BLaER1 (cell line): ENCODE data around the gene ZNF217.
A peak's percentile ranks its signal among the peaks of the same experiment; 100 is the strongest.
"Not testable (repeated sequence)": the region's sequence is repeated elsewhere in the genome, so short reads cannot be mapped to it uniquely, and the experiment has no call there.

Experiments used
- H3K27ac ChIP-seq: shearing (Covaris generic); formaldehyde crosslinking; 2 replicates; pipeline ENCODE4 v1.8.1; 2022
- H3K27me3 ChIP-seq: shearing (Covaris generic); formaldehyde crosslinking; 2 replicates; pipeline ENCODE4 v1.8.1; 2022
- H3K36me3 ChIP-seq: shearing (Covaris generic); formaldehyde crosslinking; 2 replicates; pipeline ENCODE4 v1.8.1; 2022
- H3K4me1 ChIP-seq: shearing (Covaris generic); formaldehyde crosslinking; 2 replicates; pipeline ENCODE4 v1.8.1; 2022
- H3K4me2 ChIP-seq: shearing (Covaris generic); formaldehyde crosslinking; 2 replicates; pipeline ENCODE4 v1.8.1; 2022
- H3K4me3 ChIP-seq: shearing (Covaris generic); formaldehyde crosslinking; 2 replicates; pipeline ENCODE4 v1.8.1; 2022
- H3K9ac ChIP-seq: shearing (Covaris generic); formaldehyde crosslinking; 2 replicates; pipeline ENCODE4 v1.8.1; 2022
- H3K9me3 ChIP-seq: shearing (Covaris generic); formaldehyde crosslinking; 2 replicates; pipeline ENCODE4 v1.8.1; 2022
- H4K20me1 ChIP-seq: shearing (Covaris generic); formaldehyde crosslinking; 2 replicates; pipeline ENCODE4 v1.8.1; 2022
- Cebpa-rat ChIP-seq: shearing (Covaris generic); IDR thresholded peaks from 2 replicates; pipeline ENCODE4 v1.8.1; 2022

The ZNF217 gene

DNA sequence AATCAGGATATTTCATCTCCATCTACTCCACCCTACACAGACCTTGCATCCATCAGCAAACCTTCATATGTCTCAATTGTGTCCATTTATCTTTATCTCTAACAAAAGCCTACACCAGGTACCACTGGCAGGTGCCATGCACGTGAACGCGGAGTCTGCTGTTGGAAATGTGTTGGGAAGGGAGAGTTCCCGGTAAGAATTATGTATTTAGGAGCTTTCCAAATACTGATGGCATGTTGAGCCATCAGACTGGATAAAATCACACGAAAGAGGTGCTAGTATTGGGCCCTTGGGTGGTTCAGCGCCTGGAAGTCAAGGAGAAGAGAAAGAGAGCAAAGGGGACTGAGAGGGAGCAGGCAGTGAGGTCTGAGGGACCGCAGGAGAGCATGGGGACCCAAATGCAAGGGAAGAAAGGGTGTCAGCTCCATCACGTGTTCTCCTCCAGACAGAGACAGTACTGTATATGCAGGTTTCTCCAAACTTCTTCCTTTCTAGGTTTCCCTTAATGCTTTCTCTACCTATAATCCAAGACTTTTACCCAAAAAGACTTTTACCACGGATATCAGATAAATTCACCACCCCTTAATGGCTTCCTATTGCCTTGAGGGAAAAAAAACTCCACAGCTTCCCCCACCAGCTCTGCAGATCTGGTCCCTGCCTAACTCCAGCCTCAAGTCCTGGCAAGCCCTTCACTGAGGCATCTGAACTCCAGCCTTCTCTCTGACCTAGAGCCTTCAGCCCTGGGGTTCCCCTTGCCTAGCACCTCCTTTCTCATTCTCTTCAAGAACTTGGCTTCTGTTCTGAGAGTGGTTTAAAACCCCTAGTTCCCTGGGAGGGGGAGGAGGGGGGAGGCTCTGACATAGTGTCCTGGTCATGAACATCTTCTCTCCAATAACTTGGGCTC lies 4.8 kb upstream of the ZNF217 start:
- H3K27ac ChIP-seq: no peak overlapping the region
- H3K4me1 ChIP-seq: peaks cover 32% of the 10 kb centered on the region
- H3K36me3 ChIP-seq: no peaks in the 10 kb centered on the region
- no peak overlapping the region for H3K4me2 ChIP-seq
- no peak for TF ChIP-seq Cebpa-rat
- H3K27me3 ChIP-seq: no peaks in the 10 kb centered on the region
- H3K9me3 ChIP-seq: no peaks in the 10 kb centered on the region
- H4K20me1 ChIP-seq: no peaks in the 10 kb centered on the region
- H3K9ac ChIP-seq: no peak overlapping the region
- H3K4me3 ChIP-seq: no peak overlapping the region

- Histone ChIP-seq H3K9ac (no peak overlapping the region), H3K27ac (no peak overlapping the region), H3K4me3 (no peak overlapping the region), H3K9me3 (no peaks in the 10 kb centered on the region), H3K4me2 (no peak overlapping the region), H4K20me1 (no peaks in the 10 kb centered on the region), H3K27me3 (no peaks in the 10 kb centered on the region), H3K36me3 (no peaks in the 10 kb centered on the region), H3K4me1 (peaks cover 32% of the 10 kb centered on the region)
- no peak for TF ChIP-seq Cebpa-rat
Observed at GRCh38 chr20:53597521-53598120, 4.0 kb upstream of the ZNF217 start.

- H3K36me3 ChIP-seq: no peaks in the 10 kb centered on the region
- H3K27me3 ChIP-seq: no peaks in the 10 kb centered on the region
- no peak overlapping the region for H3K9ac ChIP-seq
- H3K4me3 ChIP-seq: no peak overlapping the region
- no peak overlapping the region for H3K27ac ChIP-seq
- TF ChIP-seq Cebpa-rat: no peak
- H3K4me2 ChIP-seq: peak overlapping the region; percentile 88
- H4K20me1 ChIP-seq: no peaks in the 10 kb centered on the region
- H3K4me1 ChIP-seq: peaks cover 32% of the 10 kb centered on the region
- no peaks in the 10 kb centered on the region for H3K9me3 ChIP-seq
Observed at GRCh38 chr20:53597030-53597482, 3.4 kb upstream of the ZNF217 start.

DNA sequence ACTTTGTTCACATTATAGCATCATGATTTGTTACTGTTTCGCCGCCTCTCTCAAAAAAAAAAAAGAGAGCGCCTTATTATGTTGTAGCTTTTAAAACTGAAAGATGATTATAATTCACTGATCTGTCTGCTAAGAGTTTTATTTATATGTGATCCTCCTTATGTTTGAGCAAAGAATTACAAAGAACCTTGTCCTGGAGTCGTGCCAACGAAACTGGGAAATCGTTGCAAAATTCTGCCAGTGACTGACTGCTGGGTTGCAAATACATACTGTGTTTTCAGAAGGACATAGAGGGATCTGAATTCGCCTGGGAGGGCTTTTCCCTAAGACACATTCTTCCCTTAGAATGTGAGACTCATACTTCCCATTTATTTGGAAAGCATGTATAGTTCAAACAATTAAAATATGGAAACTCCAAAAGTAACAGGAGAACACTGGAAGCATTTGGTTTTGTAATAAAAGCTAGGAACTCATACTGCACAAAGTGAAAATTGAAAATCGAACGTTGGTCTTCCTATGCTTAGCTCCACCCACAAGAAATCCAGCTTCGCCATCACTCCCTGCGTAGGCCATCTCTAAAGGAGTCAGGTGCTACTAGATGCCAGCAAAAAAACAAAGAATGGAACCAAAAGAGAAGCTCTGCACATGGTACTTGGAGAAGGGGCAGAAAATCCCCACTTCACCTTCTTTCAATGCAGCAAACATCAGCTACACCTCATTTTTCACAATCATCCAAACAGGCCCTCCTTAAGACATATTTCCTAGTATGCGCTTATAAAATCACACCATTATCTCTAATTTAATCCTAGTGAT lies 2.8 kb upstream of the ZNF217 start:
- not testable (repeated sequence) for H3K27ac ChIP-seq, H3K9ac ChIP-seq, H3K36me3 ChIP-seq, H3K9me3 ChIP-seq, H3K4me3 ChIP-seq, H4K20me1 ChIP-seq, H3K27me3 ChIP-seq
- H3K4me1 ChIP-seq: peaks cover 32% of the 10 kb centered on the region
- H3K4me2 ChIP-seq: peak overlapping the region; percentile 88

- not testable (repeated sequence) for H3K27me3 ChIP-seq, H4K20me1 ChIP-seq, H3K9me3 ChIP-seq, H3K36me3 ChIP-seq, H3K9ac ChIP-seq, H3K27ac ChIP-seq, H3K4me3 ChIP-seq
- peak overlapping the region; percentile 88 for H3K4me2 ChIP-seq
- peaks cover 32% of the 10 kb centered on the region for H3K4me1 ChIP-seq
Observed at GRCh38 chr20:53595742-53596141, 2.1 kb upstream of the ZNF217 start.

DNA sequence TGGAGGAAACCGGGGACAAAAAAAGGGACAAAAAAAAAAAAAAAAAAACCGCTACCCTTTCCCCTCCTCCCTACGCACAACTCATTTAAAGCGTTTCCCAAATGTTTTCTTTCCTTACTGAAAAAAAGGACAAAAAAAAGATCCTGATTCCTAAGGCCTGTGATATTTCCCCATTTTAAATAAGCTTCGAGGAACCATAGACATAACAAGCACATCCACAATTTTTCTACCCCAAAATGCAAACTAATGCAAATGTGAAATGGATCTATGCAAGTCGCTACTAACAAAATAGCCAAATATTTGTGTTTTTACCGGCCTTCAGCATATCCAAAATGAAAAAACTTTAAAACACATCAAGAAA lies 1.4 kb upstream of the ZNF217 start:
- Histone ChIP-seq H3K9me3 (no peaks in the 10 kb centered on the region), H3K4me3 (peak overlapping the region; percentile 75), H3K9ac (peak overlapping the region; percentile 88), H3K4me1 (peaks cover 32% of the 10 kb centered on the region), H3K4me2 (peak overlapping the region; percentile 88), H4K20me1 (no peaks in the 10 kb centered on the region), H3K36me3 (no peaks in the 10 kb centered on the region), H3K27ac (peak overlapping the region; percentile 89), H3K27me3 (no peaks in the 10 kb centered on the region)
- no peak for TF ChIP-seq Cebpa-rat

GRCh38 chr20:53594068-53595017 lies 704 bp upstream of the ZNF217 start:
- TF ChIP-seq Cebpa-rat: no peak
- peak overlapping the region; percentile 98 for H3K9ac ChIP-seq
- peak overlapping the region; percentile 88 for H3K4me2 ChIP-seq
- peak overlapping the region; percentile 96 for H3K4me3 ChIP-seq
- H3K4me1 ChIP-seq: peaks cover 32% of the 10 kb centered on the region
- H3K27me3 ChIP-seq: no peaks in the 10 kb centered on the region
- peak overlapping the region; percentile 98 for H3K27ac ChIP-seq
- H3K9me3 ChIP-seq: no peaks in the 10 kb centered on the region
- H3K36me3 ChIP-seq: no peaks in the 10 kb centered on the region
- H4K20me1 ChIP-seq: no peaks in the 10 kb centered on the region

- H3K27ac ChIP-seq: peak overlapping the region; percentile 98
Observed at GRCh38 chr20:53592992-53593465, 610 bp downstream of the ZNF217 start.

DNA sequence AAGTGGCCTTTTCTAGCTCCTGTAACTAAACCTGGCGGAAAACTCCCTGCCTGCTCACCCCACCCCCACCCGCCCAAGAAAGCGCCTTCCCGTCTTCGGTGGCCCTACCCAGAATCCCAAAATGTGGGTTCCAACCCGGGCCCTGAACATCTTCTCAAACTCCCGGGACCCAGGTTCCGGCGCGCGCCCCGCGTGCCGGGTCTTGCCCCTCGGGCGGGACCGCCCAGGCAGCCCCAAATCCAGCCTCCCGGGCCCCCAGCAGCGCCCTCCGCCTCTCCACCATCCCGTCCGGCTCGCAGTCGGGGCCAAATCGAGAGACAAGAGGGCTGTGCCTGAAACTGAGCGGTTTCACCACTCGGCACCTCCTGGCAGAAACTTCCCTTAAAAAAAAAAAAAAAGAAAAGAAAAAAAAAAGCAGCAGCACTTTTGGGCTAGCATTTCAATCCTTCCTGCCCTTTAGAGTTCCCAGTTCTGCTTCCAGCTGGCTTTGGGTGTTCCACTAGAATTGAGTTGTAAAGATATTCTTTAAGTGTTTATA lies 1.1 kb downstream of the ZNF217 start:
- Histone ChIP-seq H3K4me2 (peak overlapping the region; percentile 94), H3K4me1 (peaks cover 23% of the 10 kb centered on the region), H3K9ac (peak overlapping the region; percentile 98), H3K4me3 (peak overlapping the region; percentile 96), H3K27ac (peak overlapping the region; percentile 98)
- H3K27me3 ChIP-seq, H4K20me1 ChIP-seq, H3K9me3 ChIP-seq, H3K36me3 ChIP-seq: not testable (repeated sequence)

More at GRCh38 chr20:53592992-53593465, 610 bp downstream of the ZNF217 start:
- Histone ChIP-seq H3K4me2 (peak overlapping the region; percentile 94), H3K9me3 (no peaks in the 10 kb centered on the region), H3K27me3 (no peaks in the 10 kb centered on the region), H3K4me3 (peak overlapping the region; percentile 96), H3K4me1 (peaks cover 23% of the 10 kb centered on the region), H4K20me1 (no peaks in the 10 kb centered on the region), H3K9ac (peak overlapping the region; percentile 98), H3K36me3 (no peaks in the 10 kb centered on the region)
- TF ChIP-seq Cebpa-rat: no peak

DNA sequence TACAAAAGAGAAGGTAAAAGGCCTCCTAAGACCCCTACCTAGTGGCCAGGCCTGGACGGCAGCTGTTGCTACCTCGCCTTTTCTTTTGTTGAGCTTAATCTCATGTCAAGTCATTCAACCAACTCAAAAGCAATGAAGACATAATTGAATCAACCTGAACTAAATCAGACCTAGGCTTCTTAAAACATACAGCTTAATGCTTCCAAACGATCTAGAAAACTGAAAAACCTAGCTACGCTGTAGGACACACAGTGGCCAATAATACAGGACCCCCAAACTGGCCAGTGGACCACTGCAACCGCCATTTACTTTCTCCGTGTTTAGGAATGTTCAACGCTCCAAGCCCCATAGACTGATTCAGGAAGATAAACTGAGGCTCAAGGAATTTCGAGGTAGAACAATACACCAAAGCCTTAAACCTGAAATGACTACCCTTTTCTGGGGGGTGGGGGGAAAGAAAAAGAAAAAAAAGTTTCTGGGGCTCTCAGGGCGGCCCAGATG lies 1.6 kb downstream of the ZNF217 start:
- H4K20me1 ChIP-seq, H3K27me3 ChIP-seq, H3K36me3 ChIP-seq, H3K9me3 ChIP-seq: not testable (repeated sequence)
- Histone ChIP-seq H3K4me1 (peaks cover 24% of the 10 kb centered on the region), H3K4me3 (peak overlapping the region; percentile 96), H3K27ac (peak overlapping the region; percentile 98), H3K9ac (peak overlapping the region; percentile 98), H3K4me2 (peak overlapping the region; percentile 94)

GRCh38 chr20:53591206-53591741 lies 2.4 kb downstream of the ZNF217 start:
- not testable (repeated sequence) for H3K36me3 ChIP-seq, H3K27me3 ChIP-seq, H3K9me3 ChIP-seq, H4K20me1 ChIP-seq
- peak overlapping the region; percentile 96 for H3K4me3 ChIP-seq
- H3K27ac ChIP-seq: peak overlapping the region; percentile 98
- peak overlapping the region; percentile 94 for H3K4me2 ChIP-seq
- peaks cover 24% of the 10 kb centered on the region for H3K4me1 ChIP-seq
- H3K9ac ChIP-seq: peak overlapping the region; percentile 98

DNA sequence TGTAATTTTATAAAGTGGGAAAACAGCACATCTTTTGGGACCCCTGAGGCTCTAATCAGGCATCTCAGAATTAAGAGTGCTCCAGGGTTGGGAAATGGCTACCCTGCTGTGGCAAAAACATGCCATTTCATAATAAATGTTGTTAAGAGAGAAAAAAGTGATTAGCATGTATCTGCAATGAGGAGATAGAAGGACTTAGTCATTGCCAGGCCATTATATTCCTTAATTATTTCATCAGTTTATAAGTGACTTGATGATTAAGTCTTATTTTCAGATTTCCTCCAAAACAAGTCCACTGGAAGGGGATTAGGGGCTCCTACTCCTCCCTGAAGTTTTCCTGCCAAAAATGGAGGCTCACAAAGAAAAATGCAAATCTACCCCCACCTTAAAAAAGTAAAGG lies 3.0 kb downstream of the ZNF217 start:
- Histone ChIP-seq H3K4me2 (peak overlapping the region; percentile 94), H3K9ac (peak overlapping the region; percentile 98), H3K4me1 (peaks cover 24% of the 10 kb centered on the region), H3K4me3 (peak overlapping the region; percentile 96), H3K27ac (peak overlapping the region; percentile 98)
- not testable (repeated sequence) for H3K27me3 ChIP-seq, H4K20me1 ChIP-seq, H3K36me3 ChIP-seq, H3K9me3 ChIP-seq
